ENCODE data around the gene ZBTB25.

ZBTB25 gene

DNA sequence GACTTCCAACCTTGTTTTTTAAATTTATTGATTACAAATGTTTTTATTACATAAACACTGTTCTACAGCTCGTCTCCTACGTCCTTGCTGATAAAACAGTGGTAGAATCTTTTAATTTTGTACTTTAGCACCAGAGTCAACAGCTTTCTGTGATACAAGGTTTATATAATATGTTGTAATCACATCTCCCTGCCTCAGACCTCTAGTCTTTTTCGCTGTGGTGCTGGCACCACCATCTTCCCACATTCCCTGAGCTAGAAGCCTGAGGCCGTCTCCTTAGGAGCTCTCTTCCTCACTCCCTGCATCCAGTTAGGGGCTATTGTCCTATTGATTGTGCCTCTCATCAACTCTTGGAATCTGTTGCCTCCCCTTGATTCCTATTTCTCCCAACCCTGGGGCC, 98.3 kb downstream of the ZBTB25 start:
- Histone ChIP-seq H2AFZ (no peak overlapping the region), H3K36me3 (ENCODE audit: control insufficient read depth, insufficient read depth, low read length) (no peaks in the 10 kb centered on the region), H3K27ac (no peak overlapping the region), H3K79me2 (peaks cover 5% of the 10 kb centered on the region), H3K27me3 (ENCODE audit: control insufficient read depth, insufficient read depth, low read length) (no peaks in the 10 kb centered on the region), H3K9me3 (ENCODE audit: control insufficient read depth, low read length) (no peaks in the 10 kb centered on the region), H3K4me3 (ENCODE audit: low read depth, low read length) (no peak overlapping the region), H3K9ac (no peak overlapping the region), H3K4me2 (ENCODE audit: low read length) (no peak overlapping the region), H3K4me1 (no peaks in the 10 kb centered on the region)
- TF ChIP-seq, protein P1, sequence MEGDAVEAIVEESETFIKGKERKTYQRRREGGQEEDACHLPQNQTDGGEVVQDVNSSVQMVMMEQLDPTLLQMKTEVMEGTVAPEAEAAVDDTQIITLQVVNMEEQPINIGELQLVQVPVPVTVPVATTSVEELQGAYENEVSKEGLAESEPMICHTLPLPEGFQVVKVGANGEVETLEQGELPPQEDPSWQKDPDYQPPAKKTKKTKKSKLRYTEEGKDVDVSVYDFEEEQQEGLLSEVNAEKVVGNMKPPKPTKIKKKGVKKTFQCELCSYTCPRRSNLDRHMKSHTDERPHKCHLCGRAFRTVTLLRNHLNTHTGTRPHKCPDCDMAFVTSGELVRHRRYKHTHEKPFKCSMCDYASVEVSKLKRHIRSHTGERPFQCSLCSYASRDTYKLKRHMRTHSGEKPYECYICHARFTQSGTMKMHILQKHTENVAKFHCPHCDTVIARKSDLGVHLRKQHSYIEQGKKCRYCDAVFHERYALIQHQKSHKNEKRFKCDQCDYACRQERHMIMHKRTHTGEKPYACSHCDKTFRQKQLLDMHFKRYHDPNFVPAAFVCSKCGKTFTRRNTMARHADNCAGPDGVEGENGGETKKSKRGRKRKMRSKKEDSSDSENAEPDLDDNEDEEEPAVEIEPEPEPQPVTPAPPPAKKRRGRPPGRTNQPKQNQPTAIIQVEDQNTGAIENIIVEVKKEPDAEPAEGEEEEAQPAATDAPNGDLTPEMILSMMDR (IDR thresholded peaks at IDR 0.05) = no peak

DNA sequence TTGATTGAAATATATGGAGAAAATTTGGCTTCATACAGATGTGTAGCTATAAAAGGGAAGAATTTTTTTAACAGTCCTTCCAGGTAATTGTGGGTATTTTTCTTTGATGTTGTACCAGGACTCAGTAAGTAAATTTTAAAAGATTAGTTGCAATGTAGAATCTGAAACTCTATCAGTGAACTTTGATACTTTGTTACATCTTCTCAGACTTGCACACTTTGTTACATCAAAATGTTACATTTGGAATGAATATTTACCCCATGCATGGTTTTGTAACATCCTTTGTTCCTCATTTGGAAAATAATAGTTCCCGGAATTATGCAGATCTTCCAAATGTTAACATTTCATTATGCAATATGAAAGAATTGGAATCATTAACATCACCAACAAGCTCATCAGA, 101.7 kb downstream of the ZBTB25 start:
- H3K79me2 ChIP-seq = peaks cover 5% of the 10 kb centered on the region
- no peak overlapping the region for H3K9ac ChIP-seq
- TF ChIP-seq, protein P1 (IDR thresholded peaks at IDR 0.05) = no peak
- no peak overlapping the region for H2AFZ ChIP-seq
- H3K4me1 ChIP-seq = no peaks in the 10 kb centered on the region
- H3K4me3 ChIP-seq (ENCODE audit: low read depth, low read length) = no peak overlapping the region
- H3K27ac ChIP-seq = no peak overlapping the region
- no peaks in the 10 kb centered on the region for H3K9me3 ChIP-seq (ENCODE audit: control insufficient read depth, low read length)
- no peaks in the 10 kb centered on the region for H3K27me3 ChIP-seq (ENCODE audit: control insufficient read depth, insufficient read depth, low read length)
- H3K4me2 ChIP-seq (ENCODE audit: low read length) = no peak overlapping the region
- no peaks in the 10 kb centered on the region for H3K36me3 ChIP-seq (ENCODE audit: control insufficient read depth, insufficient read depth, low read length)

DNA sequence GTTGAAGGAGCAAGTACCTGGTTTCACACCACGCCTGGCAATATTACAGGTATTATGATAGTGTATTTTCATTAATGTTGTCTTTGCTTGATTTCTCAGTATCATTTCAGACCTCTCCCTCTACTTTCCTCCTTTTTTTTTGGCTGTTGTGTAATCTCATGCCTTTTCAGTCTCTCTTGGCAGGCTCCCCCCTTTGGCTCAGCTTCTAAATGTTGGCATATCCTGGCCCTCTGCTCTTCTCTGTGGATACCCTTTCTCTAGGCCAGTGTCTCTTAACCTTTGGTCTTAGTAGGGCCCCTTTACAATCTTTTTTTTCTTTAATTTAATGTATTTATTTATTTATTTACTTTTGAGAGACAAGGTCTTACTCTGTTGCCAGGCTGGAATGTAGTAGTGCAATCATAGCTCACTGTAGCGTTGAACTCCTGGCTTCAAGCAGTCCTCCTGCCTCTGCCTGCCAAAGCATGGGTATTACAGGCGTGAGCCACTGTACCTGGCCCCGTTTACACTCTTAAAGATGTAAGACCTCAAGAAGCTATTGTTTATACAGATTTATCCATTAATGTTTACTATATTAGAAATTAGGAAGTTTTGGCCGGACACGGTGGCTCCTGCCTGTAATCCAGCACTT, 102.7 kb downstream of the ZBTB25 start:
- no peak overlapping the region for H3K27ac ChIP-seq
- H3K4me1 ChIP-seq = no peaks in the 10 kb centered on the region
- H2AFZ ChIP-seq = no peak overlapping the region
- H3K9ac ChIP-seq = no peak overlapping the region
- no peaks in the 10 kb centered on the region for H3K36me3 ChIP-seq (ENCODE audit: control insufficient read depth, insufficient read depth, low read length)
- no peak overlapping the region for H3K4me2 ChIP-seq (ENCODE audit: low read length)
- no peaks in the 10 kb centered on the region for H3K9me3 ChIP-seq (ENCODE audit: control insufficient read depth, low read length)
- peaks cover 5% of the 10 kb centered on the region for H3K79me2 ChIP-seq
- TF ChIP-seq, protein P1 (IDR thresholded peaks at IDR 0.05) = no peak
- no peaks in the 10 kb centered on the region for H3K27me3 ChIP-seq (ENCODE audit: control insufficient read depth, insufficient read depth, low read length)
- H3K4me3 ChIP-seq (ENCODE audit: low read depth, low read length) = no peak overlapping the region

Measured in parathyroid adenoma (tissue), 2 donors.